ENCODE data around the gene CUTC.

The CUTC gene

DNA sequence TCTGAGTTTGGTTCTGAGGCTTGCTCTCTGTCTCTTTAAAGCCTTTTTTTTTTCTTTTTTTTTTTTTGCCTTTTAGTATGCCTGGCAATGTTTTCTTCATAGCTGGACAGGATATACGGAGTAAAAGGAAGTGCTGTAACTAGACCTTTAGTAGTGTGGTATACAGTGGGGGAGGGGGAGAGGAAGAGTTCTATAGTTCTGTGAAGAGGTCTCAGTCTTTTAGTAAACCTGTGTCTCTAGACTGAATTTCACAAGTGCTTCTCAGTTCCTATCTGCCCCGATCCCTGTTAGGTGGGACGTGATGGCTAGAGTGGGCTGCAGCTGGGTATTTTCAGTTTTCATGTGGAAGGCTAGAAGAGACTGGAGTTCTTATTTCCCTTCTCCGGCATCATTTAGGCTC, 47.3 kb downstream of the CUTC start:
- DNase-seq (ENCODE audit: low spot score) (no peak), ATAC-seq (ENCODE audit: low read depth) (peak; percentile 84)
- H3K27ac ChIP-seq (ENCODE audit: poor library complexity, severe bottlenecking) = peak overlapping the region; percentile 99
- no peaks in the 10 kb centered on the region for H3K36me3 ChIP-seq (ENCODE audit: low read depth)
- H3K9me3 ChIP-seq (ENCODE audit: severe bottlenecking) = no peaks in the 10 kb centered on the region
- no peaks in the 10 kb centered on the region for H3K27me3 ChIP-seq (ENCODE audit: insufficient read depth, poor library complexity, severe bottlenecking)
- peaks cover 56% of the 10 kb centered on the region for H3K4me1 ChIP-seq (ENCODE audit: insufficient read depth, poor library complexity, severe bottlenecking)
- peak overlapping the region; percentile 2 for H3K4me3 ChIP-seq (ENCODE audit: severe bottlenecking)
- TF ChIP-seq, protein P1, sequence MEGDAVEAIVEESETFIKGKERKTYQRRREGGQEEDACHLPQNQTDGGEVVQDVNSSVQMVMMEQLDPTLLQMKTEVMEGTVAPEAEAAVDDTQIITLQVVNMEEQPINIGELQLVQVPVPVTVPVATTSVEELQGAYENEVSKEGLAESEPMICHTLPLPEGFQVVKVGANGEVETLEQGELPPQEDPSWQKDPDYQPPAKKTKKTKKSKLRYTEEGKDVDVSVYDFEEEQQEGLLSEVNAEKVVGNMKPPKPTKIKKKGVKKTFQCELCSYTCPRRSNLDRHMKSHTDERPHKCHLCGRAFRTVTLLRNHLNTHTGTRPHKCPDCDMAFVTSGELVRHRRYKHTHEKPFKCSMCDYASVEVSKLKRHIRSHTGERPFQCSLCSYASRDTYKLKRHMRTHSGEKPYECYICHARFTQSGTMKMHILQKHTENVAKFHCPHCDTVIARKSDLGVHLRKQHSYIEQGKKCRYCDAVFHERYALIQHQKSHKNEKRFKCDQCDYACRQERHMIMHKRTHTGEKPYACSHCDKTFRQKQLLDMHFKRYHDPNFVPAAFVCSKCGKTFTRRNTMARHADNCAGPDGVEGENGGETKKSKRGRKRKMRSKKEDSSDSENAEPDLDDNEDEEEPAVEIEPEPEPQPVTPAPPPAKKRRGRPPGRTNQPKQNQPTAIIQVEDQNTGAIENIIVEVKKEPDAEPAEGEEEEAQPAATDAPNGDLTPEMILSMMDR (IDR thresholded peaks at IDR 0.05; ENCODE audit: poor library complexity, severe bottlenecking) = no peak

GRCh38 chr10:99781734-99782429, 49.8 kb downstream of the CUTC start:
- no peak overlapping the region for H3K4me3 ChIP-seq (ENCODE audit: severe bottlenecking)
- peaks cover 54% of the 10 kb centered on the region for H3K4me1 ChIP-seq (ENCODE audit: insufficient read depth, poor library complexity, severe bottlenecking)

GRCh38 chr10:99782447-99783286, 50.6 kb downstream of the CUTC start, which contains the start of gene ABCC2:
ABCC2 (plus strand) TSS chr10:99782640; CDS start chr10:99782845, 205 bp downstream.
- Histone ChIP-seq H3K9me3 (ENCODE audit: severe bottlenecking) (no peaks in the 10 kb centered on the region), H3K27me3 (ENCODE audit: insufficient read depth, poor library complexity, severe bottlenecking) (no peaks in the 10 kb centered on the region), H3K36me3 (ENCODE audit: low read depth) (no peaks in the 10 kb centered on the region), H3K27ac (ENCODE audit: poor library complexity, severe bottlenecking) (peak within 1 kb of the TSS; percentile 99), H3K4me3 (ENCODE audit: severe bottlenecking) (no peak within 1 kb of the TSS), H3K4me1 (ENCODE audit: insufficient read depth, poor library complexity, severe bottlenecking) (peaks cover 46% of the 10 kb centered on the region)
- ATAC-seq (ENCODE audit: low read depth) (no peak), DNase-seq (ENCODE audit: low spot score) (no peak)
- TF ChIP-seq, protein P1 (IDR thresholded peaks at IDR 0.05; ENCODE audit: poor library complexity, severe bottlenecking) = no peak

More at GRCh38 chr10:99781734-99782429, 49.8 kb downstream of the CUTC start:
- ATAC-seq (ENCODE audit: low read depth) (no peak), DNase-seq (ENCODE audit: low spot score) (no peak)
- TF ChIP-seq, protein P1 (IDR thresholded peaks at IDR 0.05; ENCODE audit: poor library complexity, severe bottlenecking) = no peak
- H3K36me3 ChIP-seq (ENCODE audit: low read depth) = no peaks in the 10 kb centered on the region
- no peaks in the 10 kb centered on the region for H3K27me3 ChIP-seq (ENCODE audit: insufficient read depth, poor library complexity, severe bottlenecking)
- no peaks in the 10 kb centered on the region for H3K9me3 ChIP-seq (ENCODE audit: severe bottlenecking)
- peak overlapping the region; percentile 99 for H3K27ac ChIP-seq (ENCODE audit: poor library complexity, severe bottlenecking)

DNA sequence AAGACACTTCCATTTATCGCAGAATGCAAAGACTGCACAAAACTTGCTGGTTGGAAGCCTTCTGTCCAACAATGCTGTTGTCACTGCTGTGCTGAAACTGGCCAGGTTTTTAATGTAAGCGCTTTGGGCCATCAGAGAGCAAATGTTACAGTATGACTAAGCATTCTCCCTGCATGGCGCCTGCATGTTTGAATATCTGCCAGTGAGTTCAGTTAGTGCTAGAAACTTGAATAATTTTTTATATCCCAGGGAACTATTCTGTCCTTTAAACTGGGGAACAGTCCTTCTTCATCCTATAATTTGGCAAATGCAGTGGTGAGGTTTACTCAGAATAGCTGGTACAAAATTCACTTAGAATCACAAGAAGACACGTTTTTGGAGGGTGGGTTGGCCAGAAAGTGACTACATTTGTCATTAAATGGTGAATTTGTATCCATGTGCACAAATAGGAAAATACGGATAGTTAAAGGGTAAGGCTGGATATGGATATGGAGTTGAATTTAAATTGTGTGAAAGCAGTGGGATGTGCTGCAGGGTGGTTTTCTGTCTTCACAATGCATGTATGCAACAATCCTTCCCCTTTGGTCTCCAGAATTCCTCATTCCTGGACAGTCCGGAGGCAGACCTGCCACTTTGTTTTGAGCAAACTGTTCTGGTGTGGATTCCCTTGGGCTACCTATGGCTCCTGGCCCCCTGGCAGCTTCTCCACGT, 52.1 kb downstream of the CUTC start:
- TF ChIP-seq, protein P1 (IDR thresholded peaks at IDR 0.05; ENCODE audit: poor library complexity, severe bottlenecking) = no peak
- DNase-seq (ENCODE audit: low spot score) (no peak), ATAC-seq (ENCODE audit: low read depth) (no peak)
- no peaks in the 10 kb centered on the region for H3K9me3 ChIP-seq (ENCODE audit: severe bottlenecking)
- no peaks in the 10 kb centered on the region for H3K36me3 ChIP-seq (ENCODE audit: low read depth)
- H3K4me3 ChIP-seq (ENCODE audit: severe bottlenecking) = no peak overlapping the region
- no peaks in the 10 kb centered on the region for H3K27me3 ChIP-seq (ENCODE audit: insufficient read depth, poor library complexity, severe bottlenecking)
- peak overlapping the region; percentile 74 for H3K27ac ChIP-seq (ENCODE audit: poor library complexity, severe bottlenecking)
- H3K4me1 ChIP-seq (ENCODE audit: insufficient read depth, poor library complexity, severe bottlenecking) = peaks cover 38% of the 10 kb centered on the region
